ENCODE data around the gene IL1F10.

The IL1F10 gene

GRCh38 chr2:113061896-113062770 lies 5.6 kb upstream of the IL1F10 start:
- Histone ChIP-seq H3K27me3 (ENCODE audit: low read length) (no peaks in the 10 kb centered on the region), H3K27ac (ENCODE audit: low read depth, low read length) (no peak overlapping the region), H3K4me3 (ENCODE audit: insufficient read depth, low read length, poor library complexity, severe bottlenecking) (no peak overlapping the region), H3K9me3 (ENCODE audit: insufficient read depth, low read length) (no peaks in the 10 kb centered on the region), H2AFZ (ENCODE audit: low read depth, low read length, severe bottlenecking) (no peak overlapping the region), H3K9ac (ENCODE audit: low read length) (no peak overlapping the region), H4K20me1 (ENCODE audit: low read depth, low read length) (no peaks in the 10 kb centered on the region), H3K79me2 (ENCODE audit: insufficient read depth, low read length) (no peaks in the 10 kb centered on the region), H3K36me3 (ENCODE audit: low read length) (no peaks in the 10 kb centered on the region), H3K4me2 (ENCODE audit: low read depth, low read length, poor library complexity, severe bottlenecking) (no peak overlapping the region), H3F3A (ENCODE audit: insufficient read depth) (no peaks in the 10 kb centered on the region), H3K9me2 (replicated peaks; ENCODE audit: insufficient read depth, low read length) (no peaks in the 10 kb centered on the region)
- no peak for TF ChIP-seq EZH2phosphoT487 (conservative IDR thresholded peaks at IDR 0.05; ENCODE audit: low read length)
- TF ChIP-seq, protein P1, sequence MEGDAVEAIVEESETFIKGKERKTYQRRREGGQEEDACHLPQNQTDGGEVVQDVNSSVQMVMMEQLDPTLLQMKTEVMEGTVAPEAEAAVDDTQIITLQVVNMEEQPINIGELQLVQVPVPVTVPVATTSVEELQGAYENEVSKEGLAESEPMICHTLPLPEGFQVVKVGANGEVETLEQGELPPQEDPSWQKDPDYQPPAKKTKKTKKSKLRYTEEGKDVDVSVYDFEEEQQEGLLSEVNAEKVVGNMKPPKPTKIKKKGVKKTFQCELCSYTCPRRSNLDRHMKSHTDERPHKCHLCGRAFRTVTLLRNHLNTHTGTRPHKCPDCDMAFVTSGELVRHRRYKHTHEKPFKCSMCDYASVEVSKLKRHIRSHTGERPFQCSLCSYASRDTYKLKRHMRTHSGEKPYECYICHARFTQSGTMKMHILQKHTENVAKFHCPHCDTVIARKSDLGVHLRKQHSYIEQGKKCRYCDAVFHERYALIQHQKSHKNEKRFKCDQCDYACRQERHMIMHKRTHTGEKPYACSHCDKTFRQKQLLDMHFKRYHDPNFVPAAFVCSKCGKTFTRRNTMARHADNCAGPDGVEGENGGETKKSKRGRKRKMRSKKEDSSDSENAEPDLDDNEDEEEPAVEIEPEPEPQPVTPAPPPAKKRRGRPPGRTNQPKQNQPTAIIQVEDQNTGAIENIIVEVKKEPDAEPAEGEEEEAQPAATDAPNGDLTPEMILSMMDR (IDR thresholded peaks at IDR 0.05; ENCODE audit: insufficient read depth, low read length, poor library complexity, severe bottlenecking): no peak

DNA sequence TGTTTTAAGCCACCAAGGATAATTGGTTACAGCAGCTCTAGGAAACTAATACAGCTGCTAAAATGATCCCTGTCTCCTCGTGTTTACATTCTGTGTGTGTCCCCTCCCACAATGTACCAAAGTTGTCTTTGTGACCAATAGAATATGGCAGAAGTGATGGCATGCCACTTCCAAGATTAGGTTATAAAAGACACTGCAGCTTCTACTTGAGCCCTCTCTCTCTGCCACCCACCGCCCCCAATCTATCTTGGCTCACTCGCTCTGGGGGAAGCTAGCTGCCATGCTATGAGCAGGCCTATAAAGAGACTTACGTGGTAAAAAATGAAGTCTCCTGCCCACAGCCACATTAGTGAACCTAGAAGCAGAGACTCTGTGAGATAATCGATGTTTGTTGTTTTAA lies 3.5 kb upstream of the IL1F10 start:
- Histone ChIP-seq H3K27ac (ENCODE audit: low read depth, low read length) (no peak overlapping the region), H3K9me2 (replicated peaks; ENCODE audit: insufficient read depth, low read length) (no peaks in the 10 kb centered on the region)
- TF ChIP-seq EZH2phosphoT487 (conservative IDR thresholded peaks at IDR 0.05; ENCODE audit: low read length): no peak
- TF ChIP-seq, protein P1 (IDR thresholded peaks at IDR 0.05; ENCODE audit: insufficient read depth, low read length, poor library complexity, severe bottlenecking): no peak

DNA sequence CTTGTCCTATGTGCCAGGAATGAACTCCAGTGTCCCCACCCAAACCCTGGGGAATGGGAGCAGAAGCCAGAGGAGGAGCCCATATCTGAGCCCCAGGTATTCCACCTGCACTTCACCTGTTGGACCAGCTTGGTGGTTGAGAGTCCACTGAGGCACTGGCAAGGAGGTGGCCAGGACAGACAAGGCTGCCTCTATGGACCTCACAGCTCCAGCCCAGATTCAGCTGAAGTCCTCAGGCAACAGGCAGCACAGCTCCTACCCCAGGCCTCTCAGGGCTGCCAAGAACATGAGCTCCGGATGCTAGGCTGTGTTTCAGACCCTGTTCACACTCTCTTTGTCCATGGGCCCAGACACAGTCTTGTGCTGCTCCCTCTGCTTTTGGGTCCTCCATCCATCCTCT lies 2.9 kb upstream of the IL1F10 start:
- Histone ChIP-seq H2AFZ (ENCODE audit: low read depth, low read length, severe bottlenecking) (no peak overlapping the region), H4K20me1 (ENCODE audit: low read depth, low read length) (no peaks in the 10 kb centered on the region), H3K9ac (ENCODE audit: low read length) (no peak overlapping the region), H3K9me3 (ENCODE audit: insufficient read depth, low read length) (no peaks in the 10 kb centered on the region), H3K4me2 (ENCODE audit: low read depth, low read length, poor library complexity, severe bottlenecking) (no peak overlapping the region), H3F3A (ENCODE audit: insufficient read depth) (no peaks in the 10 kb centered on the region), H3K4me3 (ENCODE audit: insufficient read depth, low read length, poor library complexity, severe bottlenecking) (no peak overlapping the region), H3K79me2 (ENCODE audit: insufficient read depth, low read length) (no peaks in the 10 kb centered on the region), H3K27ac (ENCODE audit: low read depth, low read length) (no peak overlapping the region), H3K9me2 (replicated peaks; ENCODE audit: insufficient read depth, low read length) (no peaks in the 10 kb centered on the region), H3K36me3 (ENCODE audit: low read length) (no peaks in the 10 kb centered on the region), H3K27me3 (ENCODE audit: low read length) (no peaks in the 10 kb centered on the region)
- no peak for TF ChIP-seq EZH2phosphoT487 (conservative IDR thresholded peaks at IDR 0.05; ENCODE audit: low read length)
- TF ChIP-seq, protein P1 (IDR thresholded peaks at IDR 0.05; ENCODE audit: insufficient read depth, low read length, poor library complexity, severe bottlenecking): no peak

More for the DNA sequence above, 3.5 kb upstream of the IL1F10 start:
- Histone ChIP-seq H3K4me2 (ENCODE audit: low read depth, low read length, poor library complexity, severe bottlenecking) (no peak overlapping the region), H2AFZ (ENCODE audit: low read depth, low read length, severe bottlenecking) (no peak overlapping the region), H3K36me3 (ENCODE audit: low read length) (no peaks in the 10 kb centered on the region), H3K79me2 (ENCODE audit: insufficient read depth, low read length) (no peaks in the 10 kb centered on the region), H3K9ac (ENCODE audit: low read length) (no peak overlapping the region), H3K4me3 (ENCODE audit: insufficient read depth, low read length, poor library complexity, severe bottlenecking) (no peak overlapping the region), H4K20me1 (ENCODE audit: low read depth, low read length) (no peaks in the 10 kb centered on the region), H3K27me3 (ENCODE audit: low read length) (no peaks in the 10 kb centered on the region), H3F3A (ENCODE audit: insufficient read depth) (no peaks in the 10 kb centered on the region), H3K9me3 (ENCODE audit: insufficient read depth, low read length) (no peaks in the 10 kb centered on the region)
